NCI-H69 (cell line): ENCODE results near the gene ILKAP.
"Not testable (repeated sequence)": the region's sequence is repeated elsewhere in the genome, so short reads cannot be mapped to it uniquely, and the experiment has no call there.

Experiments
- DNase-seq: peaks from one replicate; lab custom pipeline; 2025; lab: John Stamatoyannopoulos, UW

The ILKAP gene

GRCh38 chr2:238190445-238190844, 13.1 kb downstream of the ILKAP start:
- DNase-seq = no peak

GRCh38 chr2:238187618-238188548, 15.6 kb downstream of the ILKAP start:
- DNase-seq = no peak

- DNase-seq = no peak
Measured at GRCh38 chr2:238183821-238184220, 19.7 kb downstream of the ILKAP start.

GRCh38 chr2:238182362-238182761, 21.1 kb downstream of the ILKAP start:
- DNase-seq = peak; percentile 10

- no peak for DNase-seq
Measured at GRCh38 chr2:238180554-238180953, 22.9 kb downstream of the ILKAP start.

- DNase-seq = no peak
Measured at GRCh38 chr2:238176613-238177012, 26.9 kb downstream of the ILKAP start.

GRCh38 chr2:238174701-238175100, 28.8 kb downstream of the ILKAP start:
- no peak for DNase-seq

GRCh38 chr2:238174291-238174690, 29.2 kb downstream of the ILKAP start:
- no peak for DNase-seq

GRCh38 chr2:238173692-238174091, 29.8 kb downstream of the ILKAP start:
- no peak for DNase-seq

GRCh38 chr2:238172439-238172838, 31.1 kb downstream of the ILKAP start:
- DNase-seq = no peak

GRCh38 chr2:238171575-238172187, 31.8 kb downstream of the ILKAP start:
- no peak for DNase-seq

GRCh38 chr2:238171072-238171431, 32.4 kb downstream of the ILKAP start:
- DNase-seq = not testable (repeated sequence)

GRCh38 chr2:238170386-238171071, 33.0 kb downstream of the ILKAP start:
- no peak for DNase-seq

GRCh38 chr2:238169708-238170251, 33.7 kb downstream of the ILKAP start:
- DNase-seq = peak; percentile 9

GRCh38 chr2:238169048-238169707, 34.3 kb downstream of the ILKAP start:
- peak; percentile 11 for DNase-seq

- DNase-seq = no peak
Measured at GRCh38 chr2:238168196-238169047, 35.1 kb downstream of the ILKAP start.

- no peak for DNase-seq
Measured at GRCh38 chr2:238167761-238168160, 35.7 kb downstream of the ILKAP start.

- no peak for DNase-seq
Measured at GRCh38 chr2:238167344-238167715, 36.2 kb downstream of the ILKAP start.

GRCh38 chr2:238166391-238167343, 36.8 kb downstream of the ILKAP start:
- no peak for DNase-seq
